Esophagus squamous epithelium (tissue), 4 donors: ENCODE results near the gene PTPRD.

Experiments
- CTCF ChIP-seq, 6 experiments: fragments of 450-650 bp in 4 of 6; fragments of 200-600 bp in 2 of 6; sonication (generic) in 2 of 6; IDR thresholded peaks; one replicate each; pipeline ENCODE4 v1.5.1; 2016 to 2019; ENCODE audit warnings: antibody characterized with exemption in 6 of 6, mild to moderate bottlenecking in 4 of 6, moderate library complexity in 4 of 6
- POLR2A ChIP-seq, 4 donors: fragments of 450-650 bp; IDR thresholded peaks; one replicate each; pipeline ENCODE4 v1.6.1; 2017; ENCODE audit warnings: antibody characterized with exemption in 4 of 4, mild to moderate bottlenecking in 4 of 4, moderate library complexity in 3 of 4

GRCh38 chr9:10212702-10213101 lies 400.1 kb downstream of the PTPRD start:
- TF ChIP-seq CTCF (IDR thresholded peaks at IDR 0.05), result no peak
- no peak for TF ChIP-seq POLR2A (IDR thresholded peaks at IDR 0.05)
